MM.1S (cell line): Measurements from ENCODE around the gene PLXDC2.

Experiments
- DNase-seq: peaks from one replicate; pipeline ENCODE4 v3.0.0-alpha.2; 2015
- H2AFZ ChIP-seq: fragments of 300-600 bp; sonication (generic); 2 replicates; pipeline ENCODE4 v1.6.0; 2016; ENCODE audit warnings: antibody characterized with exemption, low read length
- H3F3A ChIP-seq: fragments of 300-600 bp; sonication (generic); 2 replicates; pipeline ENCODE4 v1.6.1; 2016; ENCODE audit warnings: mild to moderate bottlenecking, antibody characterized with exemption, low read length, moderate library complexity, mixed read lengths; ENCODE audit not compliant: insufficient read depth
- H3K27ac ChIP-seq: fragments of 300-600 bp; sonication (generic); 2 replicates; pipeline ENCODE4 v1.5.1; 2016; ENCODE audit warnings: mild to moderate bottlenecking, low read length
- H3K27me3 ChIP-seq: fragments of 300-600 bp; sonication (generic); replicated peaks from 2 replicates; pipeline ENCODE4 v1.6.0; 2016; ENCODE audit warnings: low read length; ENCODE audit not compliant: insufficient read depth
- H3K36me3 ChIP-seq: fragments of 300-600 bp; sonication (generic); replicated peaks from 2 replicates; pipeline ENCODE4 v1.6.1; 2016; ENCODE audit warnings: mild to moderate bottlenecking, low read length, mixed read lengths; ENCODE audit not compliant: insufficient read depth
- H3K4me1 ChIP-seq: fragments of 300-600 bp; sonication (generic); 2 replicates; pipeline ENCODE4 v1.6.1; 2016; ENCODE audit warnings: low read length, mixed read lengths
- H3K4me2 ChIP-seq: fragments of 300-600 bp; sonication (generic); 2 replicates; pipeline ENCODE4 v1.6.0; 2016; ENCODE audit warnings: low read depth, low read length
- H3K4me3 ChIP-seq: fragments of 300-600 bp; sonication (generic); 2 replicates; pipeline ENCODE4 v1.5.1; 2016; ENCODE audit warnings: low read length, mixed read lengths
- H3K79me2 ChIP-seq: fragments of 300-600 bp; sonication (generic); 2 replicates; pipeline ENCODE4 v1.6.1; 2016; ENCODE audit warnings: mixed run types, low read length, mixed read lengths
- H3K9ac ChIP-seq: fragments of 300-600 bp; sonication (generic); 2 replicates; pipeline ENCODE4 v1.6.1; 2016; ENCODE audit warnings: low read length, mixed read lengths
- H3K9me2 ChIP-seq: fragments of 300-600 bp; sonication (generic); replicated peaks from 2 replicates; pipeline ENCODE4 v1.6.1; 2016; ENCODE audit warnings: mild to moderate bottlenecking, low read length, mixed read lengths; ENCODE audit not compliant: insufficient read depth
- H3K9me3 ChIP-seq: fragments of 300-600 bp; sonication (generic); replicated peaks from 2 replicates; pipeline ENCODE4 v1.6.1; 2016; ENCODE audit warnings: mild to moderate bottlenecking, low read length, mixed read lengths; ENCODE audit not compliant: insufficient read depth
- H4K20me1 ChIP-seq: fragments of 300-600 bp; sonication (generic); 2 replicates; pipeline ENCODE4 v1.6.1; 2016; ENCODE audit warnings: mild to moderate bottlenecking, low read length, moderate library complexity, mixed read lengths; ENCODE audit not compliant: insufficient read depth
- EZH2 ChIP-seq: fragments of 300-600 bp; sonication (generic); optimal IDR thresholded peaks from 2 replicates; pipeline ENCODE3; 2017; ENCODE audit warnings: low read depth, mild to moderate bottlenecking, antibody characterized with exemption, low read length, mixed read lengths
- EZH2phosphoT487 ChIP-seq: fragments of 300-600 bp; sonication (generic); IDR thresholded peaks from 2 replicates; pipeline ENCODE4 v1.6.1; 2018; ENCODE audit warnings: antibody characterized with exemption, low read length
- TF ChIP-seq, protein P1 (sequence below): fragments of 300-600 bp; sonication (generic); IDR thresholded peaks from 2 replicates; pipeline ENCODE4 v1.5.1; 2016; ENCODE audit warnings: antibody characterized with exemption, low read length, mixed read lengths

The PLXDC2 gene

DNA sequence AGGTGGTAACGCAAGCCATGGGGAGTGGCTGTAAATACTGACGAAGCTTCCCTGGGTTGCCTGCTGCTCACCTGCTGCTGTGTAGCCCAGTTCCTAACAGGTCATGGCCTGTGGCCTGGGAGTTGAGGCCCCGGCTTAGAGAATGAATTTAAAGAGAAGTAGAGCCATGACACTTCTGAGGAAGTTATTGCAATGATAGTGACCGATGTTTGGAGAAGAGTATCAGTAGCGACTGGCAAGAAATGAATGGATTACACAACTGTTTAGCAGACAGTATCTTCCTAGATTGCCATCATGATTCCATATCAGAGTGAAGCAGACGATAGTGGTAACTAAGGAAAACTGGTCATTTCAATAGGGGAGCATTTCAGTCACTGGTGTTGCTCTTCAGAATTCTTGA is 249.6 kb downstream of the PLXDC2 start:
- H3K27ac ChIP-seq, result no peak overlapping the region
- no peaks in the 10 kb centered on the region for H3K4me1 ChIP-seq
- H3K4me2 ChIP-seq, result no peak overlapping the region
- TF ChIP-seq EZH2phosphoT487 (no peak), EZH2 (no peak)
- TF ChIP-seq, protein P1, sequence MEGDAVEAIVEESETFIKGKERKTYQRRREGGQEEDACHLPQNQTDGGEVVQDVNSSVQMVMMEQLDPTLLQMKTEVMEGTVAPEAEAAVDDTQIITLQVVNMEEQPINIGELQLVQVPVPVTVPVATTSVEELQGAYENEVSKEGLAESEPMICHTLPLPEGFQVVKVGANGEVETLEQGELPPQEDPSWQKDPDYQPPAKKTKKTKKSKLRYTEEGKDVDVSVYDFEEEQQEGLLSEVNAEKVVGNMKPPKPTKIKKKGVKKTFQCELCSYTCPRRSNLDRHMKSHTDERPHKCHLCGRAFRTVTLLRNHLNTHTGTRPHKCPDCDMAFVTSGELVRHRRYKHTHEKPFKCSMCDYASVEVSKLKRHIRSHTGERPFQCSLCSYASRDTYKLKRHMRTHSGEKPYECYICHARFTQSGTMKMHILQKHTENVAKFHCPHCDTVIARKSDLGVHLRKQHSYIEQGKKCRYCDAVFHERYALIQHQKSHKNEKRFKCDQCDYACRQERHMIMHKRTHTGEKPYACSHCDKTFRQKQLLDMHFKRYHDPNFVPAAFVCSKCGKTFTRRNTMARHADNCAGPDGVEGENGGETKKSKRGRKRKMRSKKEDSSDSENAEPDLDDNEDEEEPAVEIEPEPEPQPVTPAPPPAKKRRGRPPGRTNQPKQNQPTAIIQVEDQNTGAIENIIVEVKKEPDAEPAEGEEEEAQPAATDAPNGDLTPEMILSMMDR, result no peak
- no peak overlapping the region for H2AFZ ChIP-seq
- H3K9me2 ChIP-seq, result no peaks in the 10 kb centered on the region
- no peaks in the 10 kb centered on the region for H3K27me3 ChIP-seq
- H3F3A ChIP-seq, result no peaks in the 10 kb centered on the region
- H3K9ac ChIP-seq, result no peak overlapping the region
- no peaks in the 10 kb centered on the region for H3K79me2 ChIP-seq
- H3K9me3 ChIP-seq, result no peaks in the 10 kb centered on the region
- no peaks in the 10 kb centered on the region for H3K36me3 ChIP-seq
- no peak overlapping the region for H3K4me3 ChIP-seq
- no peak for DNase-seq
- no peaks in the 10 kb centered on the region for H4K20me1 ChIP-seq

DNA sequence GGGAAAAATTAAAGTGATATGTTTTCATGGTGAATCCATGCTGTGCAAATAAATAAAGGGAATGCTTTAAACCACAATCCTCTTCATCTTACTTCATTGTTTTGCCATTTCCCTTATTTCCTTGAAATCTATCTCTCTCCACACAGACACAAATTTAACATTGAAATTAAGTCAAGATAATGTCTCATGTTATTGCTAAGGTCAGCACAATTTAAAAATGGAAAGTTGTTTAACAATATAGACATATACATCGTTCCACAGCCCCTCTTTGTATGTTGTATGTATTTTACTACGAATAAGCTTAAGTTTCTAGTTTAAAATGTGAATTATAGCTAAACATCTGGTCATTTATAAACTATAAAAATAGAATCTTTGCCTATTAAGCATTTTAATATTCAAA is 256.9 kb downstream of the PLXDC2 start:
- H3K9me2 ChIP-seq, result no peaks in the 10 kb centered on the region
- no peaks in the 10 kb centered on the region for H3K79me2 ChIP-seq
- H3K9me3 ChIP-seq, result no peaks in the 10 kb centered on the region
- no peak for DNase-seq
- no peak overlapping the region for H3K4me2 ChIP-seq
- no peaks in the 10 kb centered on the region for H3F3A ChIP-seq
- no peak overlapping the region for H3K27ac ChIP-seq
- H4K20me1 ChIP-seq, result no peaks in the 10 kb centered on the region
- no peaks in the 10 kb centered on the region for H3K27me3 ChIP-seq
- TF ChIP-seq EZH2phosphoT487, result no peak
- no peak for TF ChIP-seq EZH2
- TF ChIP-seq, protein P1, result no peak
- H3K36me3 ChIP-seq, result no peaks in the 10 kb centered on the region
- H3K9ac ChIP-seq, result no peak overlapping the region
- H3K4me1 ChIP-seq, result no peaks in the 10 kb centered on the region
- no peak overlapping the region for H2AFZ ChIP-seq
- H3K4me3 ChIP-seq, result no peak overlapping the region

DNA sequence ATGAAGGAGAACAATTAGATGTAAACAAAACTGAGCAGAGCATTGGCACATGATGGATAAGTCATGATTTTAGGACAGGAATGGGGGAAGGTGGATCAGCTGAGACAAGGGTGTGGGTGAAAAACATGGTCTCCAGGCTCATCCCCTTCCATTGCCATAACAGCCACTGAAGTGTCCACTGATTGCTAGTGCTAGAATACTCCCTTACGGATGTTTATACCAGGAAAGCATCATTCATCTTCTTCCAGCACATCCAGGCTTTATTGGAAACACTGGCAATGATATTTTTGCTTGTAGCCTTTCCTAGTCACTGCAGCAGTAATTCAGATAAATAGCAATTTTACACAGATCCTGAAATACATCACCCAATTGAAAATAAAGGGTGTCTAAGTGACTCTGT is 259.5 kb downstream of the PLXDC2 start:
- no peaks in the 10 kb centered on the region for H3K9me3 ChIP-seq
- no peaks in the 10 kb centered on the region for H3K9me2 ChIP-seq
- H4K20me1 ChIP-seq, result no peaks in the 10 kb centered on the region
- no peak overlapping the region for H3K9ac ChIP-seq
- H3K27me3 ChIP-seq, result no peaks in the 10 kb centered on the region
- no peak overlapping the region for H2AFZ ChIP-seq
- no peak overlapping the region for H3K4me3 ChIP-seq
- TF ChIP-seq, protein P1, result no peak
- TF ChIP-seq EZH2 (no peak), EZH2phosphoT487 (no peak)
- H3K79me2 ChIP-seq, result no peaks in the 10 kb centered on the region
- no peaks in the 10 kb centered on the region for H3F3A ChIP-seq
- no peak for DNase-seq
- H3K36me3 ChIP-seq, result no peaks in the 10 kb centered on the region
- no peak overlapping the region for H3K27ac ChIP-seq
- no peak overlapping the region for H3K4me2 ChIP-seq
- H3K4me1 ChIP-seq, result no peaks in the 10 kb centered on the region
